Hindlimb muscle (tissue), 1 donor: ENCODE data around the gene ABHD14A. TPM values are rescaled to one million over a fixed set of nuclear protein-coding genes. Genes with fewer than 3 reads are reported as not detected.
A peak's percentile ranks its signal among the peaks of the same experiment; 100 is the strongest.
"Not testable (repeated sequence)": the region's sequence is repeated elsewhere in the genome, so short reads cannot be mapped to it uniquely, and the experiment has no call there.

ENCODE experiments used
- DNase-seq: peaks from one replicate; pipeline ENCODE4 v3.0.0-alpha.2; 2013
- polyA plus RNA-seq: library from polyadenylated mRNA; unstranded; fragments of 120-200 nt; gene quantifications from one replicate; pipeline ENCODE4 v1.2.1, GENCODE V29; 2013; ENCODE audit not compliant: insufficient read length

The ABHD14A gene
- polyA plus RNA-seq, 1 donor, result 14.7 TPM

DNA sequence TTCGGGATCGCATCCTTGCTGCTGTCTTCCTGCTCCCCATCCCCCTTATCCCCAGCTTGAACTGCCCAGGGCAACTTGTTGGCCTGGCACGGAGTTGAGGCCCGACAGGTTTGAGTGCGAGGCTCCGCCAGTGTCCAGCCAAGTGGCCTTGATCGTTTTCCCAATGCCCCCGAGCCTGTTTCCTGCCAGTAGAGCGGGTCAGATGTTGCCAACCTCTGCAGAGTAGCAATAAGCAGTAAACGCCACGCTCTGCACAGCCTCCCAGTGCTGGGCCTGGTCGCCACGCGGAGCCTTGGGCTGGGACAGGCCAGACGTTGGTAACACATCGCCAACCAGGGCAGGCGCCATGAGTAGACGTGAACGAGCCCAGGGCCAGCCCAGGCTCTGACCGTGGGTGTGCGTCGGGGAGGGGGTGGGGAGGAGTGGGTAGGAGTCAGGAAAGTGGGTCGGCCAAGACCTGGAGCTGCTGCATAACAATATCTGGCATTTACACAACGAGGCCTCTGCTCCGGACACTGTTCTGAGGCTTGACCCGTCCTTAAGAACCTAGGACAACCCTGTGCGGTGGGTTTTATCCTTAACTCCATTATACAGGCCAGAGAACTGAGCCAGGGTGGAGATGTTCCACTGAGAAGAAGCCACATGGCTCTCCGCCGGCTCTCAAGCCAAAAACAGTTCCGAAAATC lies 444 bp upstream of the ABHD14A start:
- DNase-seq, result no peak

DNA sequence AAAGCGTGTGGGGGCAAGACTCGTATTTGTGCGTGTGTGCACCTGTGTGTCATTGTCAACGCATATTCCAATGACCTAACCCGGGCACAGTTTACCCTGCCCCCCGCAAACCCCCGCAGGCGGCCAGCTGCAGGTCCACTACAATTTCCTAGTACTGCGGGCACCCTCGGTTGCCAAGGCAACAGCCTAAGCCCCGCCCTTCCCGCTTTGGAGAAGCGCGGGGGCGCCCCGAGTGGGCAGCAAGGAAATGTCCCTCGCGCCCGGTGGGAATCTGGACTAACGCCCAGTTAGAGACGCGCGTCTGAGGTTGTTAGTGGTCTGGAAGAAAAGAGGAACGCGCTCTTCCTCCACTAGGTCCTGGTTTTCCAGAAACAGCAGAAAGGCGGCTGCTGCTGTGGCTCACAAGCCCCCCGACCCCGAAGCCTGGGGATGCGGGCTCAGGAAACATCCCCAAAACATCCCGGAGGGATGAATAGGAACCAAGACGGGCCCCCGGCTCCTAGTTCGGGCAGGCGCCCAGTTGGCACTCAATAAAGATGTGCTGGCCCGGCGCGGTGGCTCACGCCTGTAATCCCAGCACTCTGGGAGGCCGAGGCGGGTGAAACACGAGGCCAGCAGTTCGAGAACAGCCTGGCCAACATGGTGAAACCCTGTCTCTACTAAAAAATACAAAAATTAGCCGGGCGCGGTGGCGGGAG lies 1.1 kb downstream of the ABHD14A start:
- DNase-seq, result peak; percentile 69

DNA sequence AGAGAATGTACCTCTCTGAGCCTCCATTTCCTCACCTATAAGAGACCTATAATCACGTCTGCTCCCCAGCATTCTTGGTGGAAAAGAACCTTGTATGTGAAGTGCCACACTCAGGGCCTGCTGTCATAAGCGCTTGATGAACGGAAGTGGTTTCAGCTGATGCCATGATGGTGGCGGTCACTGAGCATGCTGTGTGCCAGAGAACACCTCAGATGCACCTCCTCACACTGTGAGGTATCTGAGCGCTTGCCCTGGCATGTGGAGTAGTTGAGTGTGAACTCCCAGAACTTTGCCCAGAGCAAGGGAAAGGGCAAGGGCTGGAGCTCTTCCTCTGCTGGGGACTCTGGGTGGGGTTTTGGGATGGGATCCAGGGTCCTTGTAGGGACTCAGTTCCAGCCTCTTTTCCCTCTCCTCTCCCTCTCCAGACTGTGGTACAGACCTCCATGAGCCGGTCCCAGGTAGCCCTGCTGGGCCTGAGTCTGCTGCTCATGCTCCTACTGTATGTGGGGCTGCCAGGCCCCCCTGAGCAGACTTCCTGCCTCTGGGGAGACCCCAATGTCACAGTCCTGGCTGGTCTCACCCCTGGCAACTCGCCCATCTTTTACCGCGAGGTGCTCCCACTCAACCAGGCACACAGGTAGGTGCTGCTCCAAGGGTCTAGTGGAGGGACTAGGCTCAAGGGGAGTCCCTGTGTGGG lies 2.7 kb downstream of the ABHD14A start:
- no peak for DNase-seq

DNA sequence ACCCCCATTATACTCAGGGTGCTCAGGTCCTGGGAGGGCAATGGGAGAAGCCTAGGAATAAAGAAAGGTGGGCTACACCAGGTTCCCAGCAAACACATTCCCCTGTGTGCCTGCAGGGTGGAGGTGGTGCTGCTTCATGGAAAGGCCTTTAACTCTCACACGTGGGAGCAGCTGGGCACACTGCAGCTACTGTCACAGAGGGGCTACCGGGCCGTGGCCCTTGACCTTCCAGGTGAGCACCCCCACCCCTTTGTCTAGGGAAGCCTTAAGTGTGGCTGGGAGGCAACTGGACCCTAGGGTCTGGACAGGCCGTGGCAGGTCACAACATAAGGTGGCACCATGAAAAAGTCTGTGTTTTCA lies 3.3 kb downstream of the ABHD14A start:
- no peak for DNase-seq

DNA sequence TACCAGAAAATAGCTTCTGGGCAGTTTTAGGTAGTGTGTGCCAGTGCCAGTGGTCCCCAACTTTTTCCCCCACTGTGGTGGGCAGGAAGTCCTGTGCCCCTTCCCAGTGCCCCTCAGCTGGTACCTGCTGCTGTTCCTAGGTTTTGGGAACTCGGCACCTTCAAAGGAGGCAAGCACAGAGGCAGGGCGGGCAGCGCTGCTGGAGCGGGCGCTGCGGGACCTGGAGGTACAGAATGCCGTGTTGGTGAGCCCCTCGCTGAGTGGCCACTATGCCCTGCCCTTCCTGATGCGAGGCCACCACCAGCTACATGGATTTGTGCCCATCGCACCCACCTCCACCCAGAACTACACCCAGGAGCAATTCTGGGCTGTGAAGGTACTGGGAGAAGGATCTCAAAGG lies 5.4 kb downstream of the ABHD14A start:
- no peak for DNase-seq

DNA sequence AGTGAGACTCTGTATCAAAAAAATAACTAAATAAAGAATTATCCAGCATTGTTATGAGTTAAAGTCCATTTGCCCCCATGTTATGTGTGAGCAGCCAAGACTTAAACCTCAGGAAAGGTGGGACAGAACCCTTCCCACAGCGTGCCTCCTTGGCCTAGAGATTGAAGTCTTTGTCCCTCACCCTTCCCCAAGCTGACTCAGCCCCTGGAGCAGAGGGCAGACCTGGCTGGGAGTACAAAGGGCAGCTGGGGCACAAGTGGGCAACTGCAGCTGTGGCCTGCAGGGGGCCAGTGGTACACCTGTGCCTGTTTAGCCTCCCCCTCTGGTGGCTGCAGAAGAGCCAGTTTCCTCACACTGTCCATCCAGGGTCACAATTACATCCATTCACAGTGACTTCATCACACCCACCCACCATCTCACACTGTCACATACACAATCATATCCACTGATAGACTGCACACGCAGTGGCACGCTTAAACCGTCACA lies 7.5 kb downstream of the ABHD14A start:
- no peak for DNase-seq

DNA sequence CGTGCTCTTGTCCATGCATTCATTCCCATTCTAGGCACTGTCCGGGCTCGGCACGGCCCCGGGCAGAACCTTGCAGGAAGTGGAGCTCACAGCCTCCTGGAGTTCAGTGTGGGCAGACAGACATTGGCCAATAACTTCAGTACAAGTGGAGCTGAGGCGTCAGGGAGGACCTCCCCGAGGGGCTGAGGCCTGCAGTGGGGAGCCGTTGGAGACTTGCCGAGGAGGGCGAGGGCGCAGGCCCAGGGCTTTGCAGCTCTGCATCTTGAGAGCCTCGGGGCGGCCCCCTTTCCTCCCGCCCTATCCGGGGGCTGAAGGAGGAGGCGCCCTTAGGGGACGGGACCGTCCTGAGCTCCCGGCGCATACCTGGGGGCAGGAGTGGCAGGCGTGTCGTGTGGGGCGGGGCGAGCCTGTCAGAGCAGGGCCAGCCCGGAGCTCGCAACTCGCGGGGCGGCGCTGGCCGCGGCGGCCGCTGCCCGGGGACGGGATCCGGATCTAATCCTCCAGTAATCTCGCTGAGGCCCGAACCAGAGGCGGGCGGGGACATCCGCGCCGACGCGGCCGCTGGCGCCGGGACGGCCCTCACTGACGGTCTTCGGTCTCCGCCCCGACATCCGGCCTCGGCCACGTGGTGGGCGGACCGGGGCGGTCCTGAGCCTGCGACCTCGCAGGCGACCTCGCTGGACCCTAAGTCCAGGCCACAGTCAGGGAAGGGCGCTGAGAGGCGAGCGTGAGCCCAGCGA lies 8.1 kb downstream of the ABHD14A start, which contains the start of gene ACY1:
Gene ACY1, plus strand, starts transcription at position 698 of the 740 bp plus-strand sequence. CDS start 530 bp downstream, outside the sequence.
- DNase-seq, result peak; percentile 94

DNA sequence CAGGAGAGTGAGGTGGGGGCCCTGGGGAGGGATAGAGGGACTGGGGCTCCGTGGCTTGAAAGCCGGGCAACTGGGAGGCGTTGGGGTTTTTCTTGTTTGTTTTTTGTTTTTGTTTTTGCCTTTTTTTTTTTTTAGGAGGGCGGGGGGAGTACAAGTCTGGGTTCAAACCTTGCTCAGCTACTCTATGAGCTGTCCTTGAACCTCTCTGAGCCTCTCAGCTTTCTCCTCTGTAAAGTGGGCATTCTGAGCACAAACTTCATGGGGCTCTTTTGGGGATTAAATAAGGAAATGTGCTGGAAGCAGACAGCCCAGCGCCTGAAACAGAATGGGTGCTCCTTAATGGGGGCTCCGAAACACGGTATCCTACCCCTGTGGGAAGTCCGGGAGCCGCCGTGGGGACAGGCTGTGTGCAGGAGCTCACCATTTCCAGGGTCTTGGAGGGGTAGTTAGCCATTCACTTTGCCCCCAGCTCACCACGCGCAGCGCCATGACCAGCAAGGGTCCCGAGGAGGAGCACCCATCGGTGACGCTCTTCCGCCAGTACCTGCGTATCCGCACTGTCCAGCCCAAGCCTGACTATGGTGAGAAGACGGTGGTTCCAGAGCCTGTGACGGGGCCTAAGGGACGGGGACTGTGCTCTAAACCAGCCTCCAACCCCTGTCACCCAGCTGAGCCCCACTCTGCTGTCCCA lies 8.9 kb downstream of the ABHD14A start:
- no peak for DNase-seq

DNA sequence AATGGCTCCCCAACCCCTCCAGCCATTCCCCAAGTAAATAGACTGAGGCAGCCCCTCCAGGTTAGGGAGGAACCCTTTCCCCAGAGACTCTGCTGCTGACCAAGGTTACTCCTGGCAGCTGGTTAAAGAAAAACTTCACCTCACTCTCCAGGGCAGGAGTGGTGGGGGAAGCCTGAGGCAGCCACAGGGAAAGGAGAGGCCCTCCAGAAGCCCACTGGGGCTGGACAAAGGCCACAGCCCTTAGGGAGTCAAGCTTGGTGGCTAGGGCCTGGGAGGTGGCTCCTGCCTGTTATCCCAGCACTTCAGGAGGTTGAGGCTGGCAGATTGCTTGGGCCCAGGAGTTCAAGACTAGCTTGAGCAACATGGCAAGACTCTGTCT lies 9.4 kb downstream of the ABHD14A start:
- DNase-seq, result no peak

DNA sequence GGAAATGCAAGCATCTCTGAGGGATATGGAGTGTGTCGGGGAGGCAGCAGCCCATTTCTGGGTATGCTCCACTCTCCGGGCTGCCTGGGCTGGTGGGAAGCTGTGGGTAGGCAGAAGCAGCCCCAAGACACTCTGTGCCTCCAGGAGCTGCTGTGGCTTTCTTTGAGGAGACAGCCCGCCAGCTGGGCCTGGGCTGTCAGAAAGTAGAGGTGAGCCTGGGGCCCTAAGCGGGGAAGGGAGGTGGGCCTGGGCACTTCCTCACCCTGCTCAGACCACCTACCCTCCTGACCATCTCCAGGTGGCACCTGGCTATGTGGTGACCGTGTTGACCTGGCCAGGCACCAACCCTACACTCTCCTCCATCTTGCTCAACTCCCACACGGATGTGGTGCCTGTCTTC lies 10.2 kb downstream of the ABHD14A start:
- no peak for DNase-seq

DNA sequence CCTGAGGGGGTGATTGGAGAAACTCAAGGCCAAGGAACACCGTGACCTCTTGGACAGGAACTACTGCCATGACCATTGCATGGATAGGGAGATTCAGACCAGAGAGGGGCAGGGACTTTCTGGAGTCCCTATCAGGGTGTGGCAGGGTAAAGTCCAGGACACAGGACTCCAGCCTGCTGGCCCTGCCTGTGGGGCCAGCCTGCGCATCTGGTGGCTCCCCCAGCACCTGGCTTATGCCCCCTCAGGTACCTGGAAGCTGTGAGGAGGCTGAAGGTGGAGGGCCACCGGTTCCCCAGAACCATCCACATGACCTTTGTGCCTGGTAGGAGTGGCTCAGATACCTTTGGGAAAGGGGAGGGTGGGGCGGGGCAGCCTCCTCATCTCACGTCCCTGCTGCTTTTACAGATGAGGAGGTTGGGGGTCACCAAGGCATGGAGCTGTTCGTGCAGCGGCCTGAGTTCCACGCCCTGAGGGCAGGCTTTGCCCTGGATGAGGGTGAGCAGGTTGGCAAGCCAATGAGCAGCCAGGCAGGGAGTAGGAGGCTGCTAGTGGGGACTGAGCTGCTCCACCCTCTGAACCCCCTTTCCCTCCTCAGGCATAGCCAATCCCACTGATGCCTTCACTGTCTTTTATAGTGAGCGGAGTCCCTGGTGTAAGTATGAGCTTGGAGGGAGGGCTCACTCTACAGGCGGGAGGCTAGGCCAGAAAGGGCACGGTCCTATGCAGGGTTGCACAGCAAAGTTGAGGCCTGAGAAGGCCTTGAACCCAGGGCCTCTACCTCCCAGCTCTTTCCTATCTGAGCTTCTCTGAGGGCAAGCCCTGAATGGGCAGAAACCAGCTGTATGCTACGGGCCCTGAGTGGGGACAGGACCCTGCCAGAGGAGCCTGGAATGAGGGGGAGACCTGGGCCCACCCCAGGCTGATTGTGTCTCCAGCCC lies 11.4 kb downstream of the ABHD14A start:
- DNase-seq, result no peak

DNA sequence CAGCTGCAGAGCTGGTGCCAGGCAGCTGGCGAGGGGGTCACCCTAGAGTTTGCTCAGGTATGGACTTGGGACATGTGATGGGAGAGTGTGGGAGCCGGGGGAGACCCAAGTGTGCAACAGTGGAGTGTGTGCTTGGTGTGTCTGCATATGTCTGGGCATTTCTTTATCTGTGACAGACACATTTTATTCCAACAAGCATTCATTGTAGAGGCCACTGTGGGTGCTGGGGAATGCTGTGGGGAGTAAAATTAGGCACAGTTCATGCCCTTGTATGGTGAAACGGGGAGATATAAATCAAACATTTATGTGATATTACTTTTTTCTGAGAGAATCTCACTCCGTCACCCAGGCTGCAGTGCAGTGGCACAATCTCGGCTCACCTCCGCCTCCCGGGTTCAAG lies 12.7 kb downstream of the ABHD14A start:
- no peak for DNase-seq

DNA sequence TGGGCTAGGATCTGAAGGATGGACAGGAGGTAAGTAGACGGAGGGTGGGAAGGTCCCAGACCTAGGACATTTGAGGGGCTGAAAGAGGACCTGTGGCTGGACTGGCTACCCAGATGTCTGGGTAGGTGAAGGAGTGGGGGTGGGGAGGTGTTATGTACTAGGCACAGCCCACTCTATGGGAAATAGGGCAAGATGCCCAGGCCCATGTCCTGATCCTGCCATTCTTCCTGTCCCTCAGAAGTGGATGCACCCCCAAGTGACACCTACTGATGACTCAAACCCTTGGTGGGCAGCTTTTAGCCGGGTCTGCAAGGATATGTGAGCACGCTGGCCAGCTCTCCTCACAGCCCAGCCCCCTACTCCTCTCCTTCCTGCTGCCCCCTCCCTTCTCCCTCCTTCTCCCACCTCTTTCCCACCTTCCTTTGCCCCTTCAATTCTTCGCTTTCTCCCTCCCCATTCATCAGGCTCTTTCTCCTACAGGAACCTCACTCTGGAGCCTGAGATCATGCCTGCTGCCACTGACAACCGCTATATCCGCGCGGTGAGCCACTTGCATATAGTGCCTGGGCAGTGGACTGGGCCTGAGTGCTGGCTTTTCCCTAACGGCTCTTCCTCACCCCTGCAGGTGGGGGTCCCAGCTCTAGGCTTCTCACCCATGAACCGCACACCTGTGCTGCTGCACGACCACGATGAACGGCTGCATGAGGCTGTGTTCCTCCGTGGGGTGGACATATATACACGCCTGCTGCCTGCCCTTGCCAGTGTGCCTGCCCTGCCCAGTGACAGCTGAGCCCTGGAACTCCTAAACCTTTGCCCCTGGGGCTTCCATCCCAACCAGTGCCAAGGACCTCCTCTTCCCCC lies 13.7 kb downstream of the ABHD14A start:
- DNase-seq, result no peak

DNA sequence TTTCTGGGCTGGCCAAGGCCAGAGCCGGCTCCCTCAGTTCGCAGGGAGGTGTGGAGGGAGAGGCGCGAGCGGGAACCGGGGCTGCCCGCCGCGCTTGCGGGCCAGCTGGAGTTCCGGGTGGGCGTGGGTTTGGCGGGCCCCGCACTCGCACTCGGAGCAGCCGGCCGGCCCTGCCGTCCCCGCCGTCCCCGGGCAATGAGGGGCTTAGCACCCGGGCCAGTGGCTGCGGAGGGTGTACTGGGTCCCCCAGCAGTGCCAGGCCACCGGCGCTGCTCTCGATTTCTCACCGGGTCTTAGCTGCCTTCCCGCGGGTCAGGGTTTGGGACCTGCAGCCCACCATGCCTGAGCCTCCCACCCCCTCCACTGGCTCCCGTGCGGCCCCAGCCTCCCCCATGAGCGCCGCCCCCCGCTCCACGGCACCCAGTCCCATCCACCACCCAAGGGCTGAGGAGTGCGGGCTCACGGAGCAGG lies 15.7 kb downstream of the ABHD14A start:
- DNase-seq, result not testable (repeated sequence)

DNA sequence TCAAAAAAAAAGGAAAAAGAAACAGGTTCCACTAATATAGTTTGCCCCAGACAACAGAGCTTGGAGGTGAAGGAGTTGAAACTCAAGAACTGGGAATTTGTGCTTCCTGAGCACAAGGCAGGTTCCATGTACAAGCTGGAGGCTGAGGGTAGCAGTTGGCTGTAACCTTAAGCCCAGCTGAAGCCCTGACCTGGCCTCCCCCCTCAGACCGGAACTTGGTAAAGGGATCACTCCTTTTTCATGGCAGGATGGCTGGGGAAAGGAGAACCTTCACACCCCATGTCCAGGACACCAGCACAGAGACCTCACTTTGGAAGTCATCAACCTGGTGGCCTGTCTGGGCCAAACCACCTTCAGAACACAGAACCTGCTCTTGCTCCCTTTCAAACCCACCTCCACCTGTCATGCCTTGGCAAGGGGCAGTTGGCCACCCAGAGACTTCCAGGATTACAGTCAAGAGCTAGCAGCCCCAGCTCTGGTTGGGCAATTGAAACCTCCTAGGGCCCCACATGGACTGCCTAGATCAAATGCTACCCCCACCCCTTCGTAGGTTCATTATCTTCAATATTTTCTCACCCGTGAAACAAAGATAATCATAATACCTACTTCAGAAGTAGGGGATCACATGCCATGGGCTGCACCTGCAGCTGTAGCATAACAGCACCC lies 17.3 kb downstream of the ABHD14A start:
- DNase-seq, result no peak

DNA sequence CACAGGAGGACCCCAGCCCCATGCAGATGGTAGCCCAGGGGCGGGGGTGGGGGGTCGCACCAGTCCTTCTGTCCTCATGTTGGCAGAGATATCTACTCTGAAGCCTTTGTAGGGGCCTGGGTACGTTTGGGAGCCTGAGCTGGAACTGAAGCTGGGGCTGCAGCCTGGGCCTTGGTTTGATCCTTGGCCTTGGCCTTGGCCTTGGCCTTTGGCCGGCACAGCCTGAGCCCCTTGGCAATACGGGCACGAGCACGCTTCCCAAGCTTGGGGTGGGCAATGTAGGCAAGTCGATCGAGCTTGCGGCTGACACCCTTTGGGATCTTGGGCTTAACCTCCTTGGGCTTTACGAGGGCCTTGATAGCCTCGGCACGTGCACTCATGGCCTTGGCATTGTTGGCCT lies 18.8 kb downstream of the ABHD14A start:
- not testable (repeated sequence) for DNase-seq

DNA sequence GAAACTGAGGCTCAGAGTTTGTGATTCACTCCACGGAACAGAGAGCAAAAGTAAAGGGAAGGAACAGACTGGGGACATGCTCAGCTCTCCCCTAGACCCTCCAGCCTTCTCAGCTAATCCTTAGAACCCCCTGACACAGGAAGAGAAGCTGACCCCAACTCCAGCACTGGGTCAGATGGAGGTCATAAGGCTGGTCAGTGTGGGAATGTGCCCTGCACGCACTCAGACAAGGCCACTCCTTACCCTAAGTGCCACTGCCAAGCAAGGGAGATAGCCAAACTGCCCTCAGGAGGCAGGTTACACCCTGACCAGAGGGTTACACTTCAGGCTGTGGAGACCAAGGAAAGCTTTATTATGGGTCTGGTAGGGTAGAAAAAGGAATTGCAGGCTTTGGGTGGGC lies 19.7 kb downstream of the ABHD14A start:
- DNase-seq, result no peak

DNA sequence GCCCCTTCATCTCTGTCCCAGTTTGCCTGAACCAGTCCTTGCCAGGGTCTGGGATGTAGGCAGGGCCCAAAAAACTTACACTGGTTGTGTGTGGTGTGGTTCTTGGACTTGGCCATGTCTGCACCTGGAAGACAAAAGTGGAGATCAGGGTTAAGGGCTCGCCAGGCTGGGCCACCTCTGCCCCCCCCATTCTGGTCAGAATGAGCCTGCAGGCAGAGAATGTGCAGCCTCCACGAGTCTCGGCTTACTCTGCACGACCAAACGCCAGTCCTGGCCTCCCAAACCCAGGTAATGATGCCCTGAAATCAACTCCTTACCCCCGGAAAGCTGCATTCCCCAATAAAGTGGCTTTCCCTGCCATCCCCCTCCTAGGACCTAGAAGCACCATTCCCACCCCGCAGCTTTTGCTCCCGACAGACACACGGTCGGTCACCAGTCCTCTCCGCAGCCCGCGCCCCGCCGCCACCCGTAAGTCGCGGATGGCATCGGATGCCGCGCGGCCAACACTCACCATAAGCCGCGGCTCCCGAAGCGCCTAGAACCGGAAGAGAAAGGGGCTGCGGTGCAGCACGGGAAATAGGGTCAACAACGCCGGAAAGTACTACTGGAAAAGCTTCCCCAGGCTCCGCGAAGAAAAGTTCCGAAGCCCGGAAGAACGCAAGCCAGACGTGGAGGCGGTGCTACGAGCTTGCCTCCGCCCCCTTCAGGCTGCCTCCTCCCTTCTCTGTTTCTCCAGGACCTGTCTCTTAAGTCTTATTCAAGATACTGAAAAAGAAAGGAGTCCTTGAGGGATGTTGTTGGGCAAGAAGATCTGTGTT lies 20.7 kb downstream of the ABHD14A start, which contains the start of gene RPL29:
Gene RPL29, minus strand, starts transcription at position 550 of the 818 bp plus-strand sequence. Its CDS starts 434 bp downstream, at position 116.
- DNase-seq, result peak; percentile 95
